ENCODE measurements around the gene MAP3K15. TPM values are rescaled to one million over a fixed set of nuclear protein-coding genes. Genes with fewer than 3 reads are reported as not detected.

Gene MAP3K15
- total and polyA plus RNA-seq, 2 experiments from 2014 or later: not detected

DNA sequence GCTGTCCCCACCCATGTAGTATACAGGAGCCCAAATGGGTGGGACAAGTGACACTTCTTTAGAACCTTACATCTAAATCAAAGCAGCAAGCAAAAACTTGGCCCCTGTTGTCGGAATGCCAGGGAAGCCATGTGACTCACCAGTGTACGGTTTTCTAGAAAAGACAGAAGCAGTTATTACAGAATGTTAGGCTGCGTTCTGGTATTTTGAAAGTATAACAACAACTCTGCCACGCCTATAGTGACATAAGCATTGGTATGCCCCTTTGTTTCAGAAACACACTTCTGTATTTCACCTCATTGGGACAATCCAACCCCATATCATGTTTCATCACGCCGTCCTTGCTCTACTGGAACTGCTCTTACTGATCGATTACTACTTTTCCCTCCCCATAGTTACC lies 156.8 kb downstream of the MAP3K15 start:
- in situ Hi-C loops (cut with MboI): no loop called here
- Histone ChIP-seq H3K36me3 (ENCODE audit: low read depth) (no peaks in the 10 kb centered on the region; the same call in 1 of the 2 replicates), H3K27ac (no peak overlapping the region), H3K9me3 (ENCODE audit: low read depth) (no peaks in the 10 kb centered on the region), H3K4me3 (no peak overlapping the region), H3K79me2 (ENCODE audit: insufficient read depth) (no peaks in the 10 kb centered on the region), H3F3A (ENCODE audit: insufficient read depth) (no peaks in the 10 kb centered on the region), H3K4me1 (ENCODE audit: insufficient read depth) (no peaks in the 10 kb centered on the region), H3K9me2 (ENCODE audit: insufficient read depth) (no peaks in the 10 kb centered on the region), H4K20me1 (ENCODE audit: insufficient read depth) (no peaks in the 10 kb centered on the region), H3K27me3 (replicated peaks; ENCODE audit: insufficient read depth) (no peaks in the 10 kb centered on the region), H2AFZ (no peak overlapping the region), H3K9ac (no peak overlapping the region), H3K4me2 (ENCODE audit: unreplicated experiment) (no peak overlapping the region)
- TF ChIP-seq EZH2 (IDR thresholded peaks at IDR 0.05; ENCODE audit: insufficient read depth, poor library complexity, severe bottlenecking) (no peak), EZH2phosphoT487 (IDR thresholded peaks at IDR 0.05; ENCODE audit: insufficient read depth, low read depth) (no peak)
- no peak for DNase-seq
- WGBS, 2 experiments (ENCODE audit: low coverage in 1 of 2, low lambda C conversion rate in 2 of 2, missing lambda C conversion rate in 2 of 2): 97 to 99% methylated on average over 7 of the region's 7 CpGs

DNA sequence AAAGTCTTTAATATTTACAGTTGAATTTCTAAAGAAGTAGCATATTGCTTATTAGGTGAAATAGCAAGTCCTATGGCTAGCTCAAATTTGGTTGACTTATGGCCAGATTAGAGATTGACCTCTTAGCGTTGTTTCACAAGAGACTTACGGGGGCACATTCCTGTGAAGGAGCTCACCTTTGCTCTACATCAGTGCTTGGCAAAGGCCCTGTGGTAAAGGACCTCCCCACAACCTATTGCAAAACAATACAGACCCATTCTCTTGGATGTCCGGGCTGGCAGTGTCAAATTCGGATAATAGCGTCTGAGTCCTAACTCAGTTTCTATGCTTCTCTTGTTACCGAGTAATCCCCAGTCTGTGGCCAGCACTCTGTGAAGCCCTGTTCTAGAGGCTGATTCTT lies 160.7 kb downstream of the MAP3K15 start:
- Histone ChIP-seq H3K36me3 (ENCODE audit: low read depth) (no peaks in the 10 kb centered on the region; the same call in 1 of the 2 replicates), H3K79me2 (ENCODE audit: insufficient read depth) (no peaks in the 10 kb centered on the region), H3K27me3 (replicated peaks; ENCODE audit: insufficient read depth) (no peaks in the 10 kb centered on the region), H3K9ac (no peak overlapping the region), H3K9me2 (ENCODE audit: insufficient read depth) (no peaks in the 10 kb centered on the region), H3K4me3 (no peak overlapping the region), H3K4me1 (ENCODE audit: insufficient read depth) (no peaks in the 10 kb centered on the region), H3K4me2 (ENCODE audit: unreplicated experiment) (no peak overlapping the region), H3F3A (ENCODE audit: insufficient read depth) (no peaks in the 10 kb centered on the region), H3K27ac (no peak overlapping the region), H2AFZ (no peak overlapping the region), H3K9me3 (ENCODE audit: low read depth) (no peaks in the 10 kb centered on the region), H4K20me1 (ENCODE audit: insufficient read depth) (no peaks in the 10 kb centered on the region)
- TF ChIP-seq EZH2 (IDR thresholded peaks at IDR 0.05; ENCODE audit: insufficient read depth, poor library complexity, severe bottlenecking): no peak
- TF ChIP-seq EZH2phosphoT487 (IDR thresholded peaks at IDR 0.05; ENCODE audit: insufficient read depth, low read depth): no peak
- no peak for DNase-seq
- WGBS, 2 experiments (ENCODE audit: low coverage in 1 of 2, low lambda C conversion rate in 2 of 2, missing lambda C conversion rate in 2 of 2): 82 to 93% methylated on average over 6 of the region's 6 CpGs
- in situ Hi-C loops (cut with MboI): no loop called here

DNA sequence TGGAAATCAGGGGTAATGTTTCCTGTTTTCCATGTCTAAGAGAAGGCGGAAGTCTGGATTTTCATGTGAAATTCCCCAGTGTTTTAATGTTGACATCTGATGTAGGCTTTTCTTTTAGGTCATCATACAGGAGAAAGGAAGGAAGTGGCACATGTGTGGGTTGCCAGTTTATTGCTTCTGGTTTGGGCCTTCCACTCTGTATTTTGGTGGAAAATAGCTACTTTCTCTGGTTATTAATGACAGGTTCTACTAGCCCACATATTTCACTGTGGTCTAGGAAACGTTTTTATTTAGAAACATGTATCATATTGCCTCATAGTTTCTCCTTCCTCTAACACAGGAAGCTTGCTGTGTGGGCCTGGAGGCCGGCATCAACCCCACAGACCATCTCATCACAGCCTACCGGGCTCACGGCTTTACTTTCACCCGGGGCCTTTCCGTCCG lies 164.3 kb downstream of the MAP3K15 start:
- Histone ChIP-seq H4K20me1 (ENCODE audit: insufficient read depth) (no peaks in the 10 kb centered on the region; the same call in 1 of the 2 replicates), H3K4me2 (ENCODE audit: unreplicated experiment) (no peak overlapping the region), H3K79me2 (ENCODE audit: insufficient read depth) (peaks cover 31% of the 10 kb centered on the region), H3K9ac (no peak overlapping the region), H3K27me3 (replicated peaks; ENCODE audit: insufficient read depth) (no peaks in the 10 kb centered on the region), H3K9me2 (ENCODE audit: insufficient read depth) (no peaks in the 10 kb centered on the region), H3K4me3 (no peak overlapping the region), H2AFZ (no peak overlapping the region), H3K4me1 (ENCODE audit: insufficient read depth) (peaks cover 7% of the 10 kb centered on the region), H3K36me3 (ENCODE audit: low read depth) (no peaks in the 10 kb centered on the region; the same call in 1 of the 2 replicates), H3K9me3 (ENCODE audit: low read depth) (no peaks in the 10 kb centered on the region), H3K27ac (no peak overlapping the region), H3F3A (ENCODE audit: insufficient read depth) (peaks cover 13% of the 10 kb centered on the region; the same call in 1 of the 2 replicates)
- TF ChIP-seq EZH2phosphoT487 (IDR thresholded peaks at IDR 0.05; ENCODE audit: insufficient read depth, low read depth): no peak
- no peak for TF ChIP-seq EZH2 (IDR thresholded peaks at IDR 0.05; ENCODE audit: insufficient read depth, poor library complexity, severe bottlenecking)
- 85 to 90% methylated on average over 8 of the region's 8 CpGs for WGBS, 2 experiments (ENCODE audit: low coverage in 1 of 2, low lambda C conversion rate in 2 of 2, missing lambda C conversion rate in 2 of 2)
- no peak for DNase-seq
- in situ Hi-C loops (cut with MboI): no loop called here

DNA sequence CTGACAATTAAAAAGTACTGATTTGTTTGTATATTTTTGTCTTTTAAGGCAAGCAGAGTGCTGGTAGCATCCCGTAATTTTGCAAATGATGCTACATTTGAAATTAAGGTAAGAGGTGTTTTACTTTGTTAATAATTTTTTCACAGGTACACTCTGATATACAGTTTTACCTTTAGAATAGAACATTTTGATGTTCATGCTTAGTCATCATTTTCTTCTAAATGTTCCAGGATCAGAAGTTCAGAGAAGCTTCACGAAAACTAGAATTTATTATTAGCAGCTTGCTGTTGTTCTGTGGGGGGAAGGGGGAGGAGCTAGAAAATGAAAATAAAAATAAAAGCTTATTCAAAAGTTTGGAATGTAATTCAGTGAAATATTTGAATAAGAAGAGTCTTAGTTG lies 166.0 kb downstream of the MAP3K15 start:
- Histone ChIP-seq H3K4me1 (ENCODE audit: insufficient read depth) (peaks cover 11% of the 10 kb centered on the region), H3K27ac (no peak overlapping the region), H3K4me3 (no peak overlapping the region), H3K4me2 (ENCODE audit: unreplicated experiment) (no peak overlapping the region), H3K36me3 (ENCODE audit: low read depth) (no peaks in the 10 kb centered on the region), H3K79me2 (ENCODE audit: insufficient read depth) (peaks cover 47% of the 10 kb centered on the region), H4K20me1 (ENCODE audit: insufficient read depth) (no peaks in the 10 kb centered on the region; the same call in 1 of the 2 replicates), H3F3A (ENCODE audit: insufficient read depth) (peaks cover 13% of the 10 kb centered on the region; the same call in 1 of the 2 replicates), H2AFZ (no peak overlapping the region), H3K9me2 (ENCODE audit: insufficient read depth) (no peaks in the 10 kb centered on the region), H3K9me3 (ENCODE audit: low read depth) (no peaks in the 10 kb centered on the region), H3K27me3 (replicated peaks; ENCODE audit: insufficient read depth) (no peaks in the 10 kb centered on the region), H3K9ac (no peak overlapping the region)
- WGBS, 2 experiments (ENCODE audit: low coverage in 1 of 2, low lambda C conversion rate in 2 of 2, missing lambda C conversion rate in 2 of 2): 97 to 98% methylated on average over 2 of the region's 2 CpGs
- in situ Hi-C loops (cut with MboI): no loop called here
- no peak for TF ChIP-seq EZH2 (IDR thresholded peaks at IDR 0.05; ENCODE audit: insufficient read depth, poor library complexity, severe bottlenecking)
- no peak for TF ChIP-seq EZH2phosphoT487 (IDR thresholded peaks at IDR 0.05; ENCODE audit: insufficient read depth, low read depth)
- no peak for DNase-seq

Measured in GM23248 (cell line).